Right lobe of liver (tissue), 6 donors: ENCODE data around the gene GRID1. TPM values are rescaled to one million over a fixed set of nuclear protein-coding genes. Genes with fewer than 3 reads are reported as not detected.

Experiments used
- ATAC-seq, 4 donors: fragments of 200-7000 bp; cut with Tn5 transposase; one replicate each; pipeline ENCODE4 v1.9.1; 2020; ENCODE audit warnings: mild to moderate bottlenecking in 4 of 4, moderate library complexity in 4 of 4
- DNase-seq, 3 donors: peaks; one replicate each; pipeline ENCODE4 v3.0.0-alpha.2; 2020
- H3K27ac ChIP-seq, 3 donors: fragments of 200-600 bp; one replicate each; pipeline ENCODE4 v1.8.0; 2022
- H3K27me3 ChIP-seq, 2 donors: fragments of 200-600 bp; one replicate each; pipeline ENCODE4 v1.8.0; 2022
- H3K36me3 ChIP-seq, 4 donors: fragments of 200-600 bp; sonication (generic) in 1 of 4; one replicate each; pipeline versions ENCODE4 v1.5.1 to v1.8.0; 2017 to 2022; ENCODE audit warnings: control low read depth in 1 of 4
- H3K4me1 ChIP-seq, 4 donors: fragments of 200-600 bp; sonication (generic) in 1 of 4; one replicate each; pipeline versions ENCODE4 v1.5.1 to v1.8.0; 2017 to 2022; ENCODE audit warnings: control low read depth in 1 of 4
- H3K4me3 ChIP-seq, 3 donors: fragments of 200-600 bp; one replicate each; pipeline ENCODE4 v1.8.0; 2022
- H3K9me3 ChIP-seq, 4 donors: fragments of 200-600 bp; sonication (generic) in 1 of 4; one replicate each; pipeline versions ENCODE4 v1.5.1 to v1.8.0; 2017 to 2022; ENCODE audit warnings: control low read depth in 1 of 4
- CTCF ChIP-seq, 4 donors: fragments of 200-600 bp in 3 of 4; fragments of 450-650 bp in 1 of 4; IDR thresholded peaks; one replicate each; pipeline versions ENCODE4 v1.5.1 to v1.8.0; 2016 to 2022; ENCODE audit warnings: antibody characterized with exemption in 4 of 4, mild to moderate bottlenecking in 2 of 4
- POLR2A ChIP-seq: fragments of 450-650 bp; IDR thresholded peaks from one replicate; pipeline ENCODE4 v1.6.1; 2017; ENCODE audit warnings: antibody characterized with exemption, mild to moderate bottlenecking
- WGBS: methylation state at CpG from one replicate; pipeline ENCODE4 v1.1.6; 2018; ENCODE audit warnings: low coverage, low lambda C conversion rate; ENCODE audit not compliant: insufficient coverage; ENCODE audit errors: missing lambda C conversion rate; 5-methylcytosine and 5-hydroxymethylcytosine counted together
- intact Hi-C, 2 donors: fragments of 100-400 bp; cut with DNase I; formaldehyde crosslinking; loops; one replicate each; pipeline versions ENCODE4 v1.11.2 to v1.14.1; 2022
- total RNA-seq, 6 experiments: library from RNA; depleted of rRNA in 2 of 6; stranded (reverse); fragments of >200 nt in 2 of 6; fragmentation: NEBNext Ultra II Directional in 3 of 6; extraction: Animal tissue kit (Norgen Biotek cat#: 25700) in 3 of 6; gene quantifications; one replicate each; pipeline versions ENCODE4 v1.1.0 to v1.2.4, GENCODE V29; 2016 to 2023
- donor health status: DM: no; HTN: yes; CAD: no.
- donor health status: DM: no; HTN: no; CAD: no.
- donor health status: DM: no; HTN: no; CAD: no.
- donor health status: DM: no; HTN: yes; CAD: no.
- donor health status: DM: no; HTN: yes; CAD: no.

The GRID1 gene
- total RNA-seq, 6 experiments from 2014 or later = 0.05 to 1.9 (median 0.81) TPM

GRCh38 chr10:86004337-86004736 is 362.3 kb downstream of the GRID1 start:
- no peaks in the 10 kb centered on the region for H3K36me3 ChIP-seq
- H3K27me3 ChIP-seq = no peaks in the 10 kb centered on the region
- no peaks in the 10 kb centered on the region for H3K4me1 ChIP-seq
- ATAC-seq = no peak
- intact Hi-C loops = no loop called here
- H3K4me3 ChIP-seq = no peak overlapping the region
- DNase-seq = no peak
- TF ChIP-seq CTCF (IDR thresholded peaks at IDR 0.05) (no peak), POLR2A (no peak)
- H3K9me3 ChIP-seq = no peaks in the 10 kb centered on the region
- H3K27ac ChIP-seq = no peak overlapping the region
- WGBS = 83% methylated on average over 1 of the region's 1 CpG

- no peaks in the 10 kb centered on the region for H3K4me1 ChIP-seq
- intact Hi-C loops = no loop called here
- no peaks in the 10 kb centered on the region for H3K36me3 ChIP-seq
- no peak overlapping the region for H3K4me3 ChIP-seq
- WGBS = 50% methylated on average over 1 of the region's 3 CpGs
- H3K9me3 ChIP-seq = no peaks in the 10 kb centered on the region
- no peak for TF ChIP-seq CTCF (IDR thresholded peaks at IDR 0.05)
- no peak for TF ChIP-seq POLR2A
- no peaks in the 10 kb centered on the region for H3K27me3 ChIP-seq
- ATAC-seq = no peak
- no peak overlapping the region for H3K27ac ChIP-seq
- DNase-seq = no peak
Measured at GRCh38 chr10:86003201-86003621, 363.4 kb downstream of the GRID1 start.

- no peaks in the 10 kb centered on the region for H3K36me3 ChIP-seq
- no peak overlapping the region for H3K27ac ChIP-seq
- no peak for TF ChIP-seq CTCF (IDR thresholded peaks at IDR 0.05)
- TF ChIP-seq POLR2A = no peak
- no peaks in the 10 kb centered on the region for H3K9me3 ChIP-seq
- DNase-seq (no peak), ATAC-seq (no peak)
- H3K4me1 ChIP-seq = no peaks in the 10 kb centered on the region
- intact Hi-C loops = no loop called here
- no peak overlapping the region for H3K4me3 ChIP-seq
- H3K27me3 ChIP-seq = no peaks in the 10 kb centered on the region
- no CpG with 5 or more reads among the region's 2 CpGs for WGBS
Measured at GRCh38 chr10:86001521-86001920, 365.1 kb downstream of the GRID1 start.

- Histone ChIP-seq H3K27me3 (no peaks in the 10 kb centered on the region), H3K36me3 (no peaks in the 10 kb centered on the region), H3K27ac (no peak overlapping the region), H3K4me3 (no peak overlapping the region), H3K4me1 (peaks cover 0 to 37% (median 8%) of the 10 kb centered on the region in 4 donors), H3K9me3 (no peaks in the 10 kb centered on the region)
- WGBS = 84% methylated on average over 3 of the region's 3 CpGs
- TF ChIP-seq POLR2A = no peak
- TF ChIP-seq CTCF (IDR thresholded peaks at IDR 0.05) = no peak
- intact Hi-C loops = no loop called here
- no peak for DNase-seq
- no peak for ATAC-seq
Measured at GRCh38 chr10:85997544-85997943, 369.1 kb downstream of the GRID1 start.

GRCh38 chr10:85995791-85996190 is 370.8 kb downstream of the GRID1 start:
- 38% methylated on average over 3 of the region's 3 CpGs for WGBS
- peaks cover 0 to 39% (median 8%) of the 10 kb centered on the region in 4 donors for H3K4me1 ChIP-seq
- TF ChIP-seq POLR2A (no peak), CTCF (IDR thresholded peaks at IDR 0.05) (peak; percentile 34 to 51 (median 44))
- no peaks in the 10 kb centered on the region for H3K9me3 ChIP-seq
- no peak overlapping the region for H3K27ac ChIP-seq
- intact Hi-C loops = no loop called here
- peak; percentile 29 to 50 (median 45) for ATAC-seq
- H3K4me3 ChIP-seq = no peak overlapping the region
- H3K27me3 ChIP-seq = no peaks in the 10 kb centered on the region
- no peaks in the 10 kb centered on the region for H3K36me3 ChIP-seq
- DNase-seq = no peak
